HepG2 (cell line): ENCODE results near the gene CDC37. TPM values are rescaled to one million over a fixed set of nuclear protein-coding genes. Genes with fewer than 3 reads are reported as not detected.

Experiments
- ATAC-seq: fragments of 200-7000 bp; cut with Tn5 transposase; 3 replicates; pipeline ENCODE4 v1.9.1; 2020; ENCODE audit warnings: mild to moderate bottlenecking, moderate library complexity
- BruUV-seq: library from RNA; stranded (reverse); fragments of 400-500 nt; replicated peaks from 2 replicates; lab custom pipeline; 2021; lab: Mats Ljungman, UMichigan
- CTCF ChIA-PET: fragments of 300-600 bp; formaldehyde crosslinking; extraction: SDS; loops from one replicate; lab custom pipeline; 2021; ENCODE audit warnings: low total read pairs, inconsistent platforms, low intra/inter-chr PET ratio; lab: Yijun Ruan, JAX
- POLR2A ChIA-PET: fragments of 350-600 bp; sonication (Branson Sonifier 250); formaldehyde crosslinking; loops from one replicate; lab custom pipeline; 2020; ENCODE audit warnings: antibody characterized with exemption, inconsistent platforms; lab: Yijun Ruan, JAX
- DNase-seq: peaks from one replicate; pipeline ENCODE4 v3.0.0-alpha.2; 2015; ENCODE audit warnings: low spot score
- FAIRE-seq: peaks from 3 replicates; lab custom pipeline; 2011; peaks lifted over from hg19 to GRCh38; lab: Jason Lieb, UNC
- H2AFZ ChIP-seq: one replicate; pipeline ENCODE4 v1.6.1; 2011; ENCODE audit warnings: low read length, inconsistent platforms
- H3K27ac ChIP-seq: fragments of 300-600 bp; 3 replicates; pipeline ENCODE4 v1.8.0; 2011; ENCODE audit warnings: mixed run types, mild to moderate bottlenecking, mixed read lengths, low read length, inconsistent platforms; ENCODE audit not compliant: insufficient read depth; ENCODE audit errors: extremely low read length
- H3K27me3 ChIP-seq, 2 experiments: fragments of 200-600 bp in 1 of 2; 2 replicates in 1 of 2; 3 replicates in 1 of 2; pipeline versions ENCODE4 v1.6.0 to v1.8.0; 2011; ENCODE audit warnings: low read length in 2 of 2, mild to moderate bottlenecking in 2 of 2, moderate library complexity in 2 of 2, inconsistent platforms in 1 of 2; ENCODE audit not compliant: insufficient read depth in 2 of 2, control insufficient read depth in 1 of 2
- H3K36me3 ChIP-seq, 2 experiments: fragments of 200-600 bp in 1 of 2; replicated peaks in 1 of 2; 2 replicates in 1 of 2; 3 replicates in 1 of 2; pipeline versions ENCODE4 v1.5.1 to v1.8.0; 2011; ENCODE audit warnings: low read length in 2 of 2, inconsistent platforms in 1 of 2; ENCODE audit not compliant: insufficient read depth in 2 of 2, control insufficient read depth in 1 of 2
- H3K4me1 ChIP-seq: 2 replicates; pipeline ENCODE4 v1.5.1; 2012; ENCODE audit warnings: low read length, inconsistent platforms; ENCODE audit not compliant: insufficient read depth
- H3K4me2 ChIP-seq: 2 replicates; pipeline ENCODE4 v1.6.0; 2011; ENCODE audit warnings: low read depth, low read length, inconsistent platforms
- H3K4me3 ChIP-seq, 3 experiments: fragments of 200-600 bp in 1 of 3; sonication (generic), shearing (Covaris generic) in 1 of 3; replicated peaks in 1 of 3; 2 replicates each; pipeline ENCODE4 v1.5.1; 2011 to 2016; ENCODE audit warnings: low read length in 3 of 3, inconsistent platforms in 2 of 3, low read depth in 2 of 3, mild to moderate bottlenecking in 2 of 3, control low read depth in 1 of 3, mixed read lengths in 1 of 3; ENCODE audit not compliant: insufficient read depth in 1 of 3
- H3K79me2 ChIP-seq: one replicate; pipeline ENCODE4 v1.6.1; 2011; ENCODE audit warnings: low read length, inconsistent platforms; ENCODE audit not compliant: insufficient read depth
- H3K9ac ChIP-seq: 2 replicates; pipeline ENCODE4 v1.6.0; 2011; ENCODE audit warnings: mild to moderate bottlenecking, low read depth, low read length, inconsistent platforms; ENCODE audit not compliant: insufficient read depth
- H3K9me3 ChIP-seq: 2 replicates; pipeline ENCODE4 v1.5.1; 2012; ENCODE audit warnings: mild to moderate bottlenecking, low read length
- H4K20me1 ChIP-seq: 2 replicates; pipeline ENCODE4 v1.6.0; 2011; ENCODE audit warnings: inconsistent platforms, mild to moderate bottlenecking, low read length, moderate library complexity; ENCODE audit not compliant: insufficient read depth
- AGO1 ChIP-seq: fragments of 200-400 bp; formaldehyde crosslinking; IDR thresholded peaks from 2 replicates; pipeline ENCODE4 v1.6.1; 2017; ENCODE audit warnings: mild to moderate bottlenecking, low read depth, low read length, moderate library complexity; ENCODE audit not compliant: poor library complexity, severe bottlenecking
- CTCF ChIP-seq: sonication (generic); formaldehyde crosslinking; IDR thresholded peaks from 2 replicates; pipeline ENCODE4 v1.5.0; 2020; ENCODE audit warnings: mild to moderate bottlenecking, missing genetic modification reagents, moderate library complexity
- FOXA3 ChIP-seq: IDR thresholded peaks from 2 replicates; pipeline ENCODE4 v1.6.1; 2016; ENCODE audit warnings: missing genetic modification reagents, missing compliant biosample characterization
- GABPB1 ChIP-seq: IDR thresholded peaks from 2 replicates; pipeline ENCODE4 v1.6.1; 2016; ENCODE audit warnings: mild to moderate bottlenecking, missing genetic modification reagents, moderate library complexity, missing compliant biosample characterization
- IRF1 ChIP-seq: sonication (generic); formaldehyde crosslinking; IDR thresholded peaks from 2 replicates; pipeline ENCODE4 v1.4.0; 2020; ENCODE audit warnings: low read depth, mild to moderate bottlenecking, missing genetic modification reagents
- JARID2 ChIP-seq: sonication (generic); formaldehyde crosslinking; IDR thresholded peaks from 2 replicates; pipeline ENCODE4 v1.8.1; 2023; ENCODE audit warnings: missing genetic modification reagents, inconsistent platforms; ENCODE audit not compliant: insufficient replicate concordance
- LRRFIP1 ChIP-seq: sonication (generic); formaldehyde crosslinking; conservative IDR thresholded peaks from 2 replicates; pipeline ENCODE4 v1.4.0; 2020; ENCODE audit warnings: missing genetic modification reagents
- NCOR1 ChIP-seq: fragments of 200-600 bp; sonication (generic); IDR thresholded peaks from 2 replicates; pipeline ENCODE4 v1.7.0; 2017; ENCODE audit warnings: antibody characterized with exemption, low read length, borderline replicate concordance
- PAF1 ChIP-seq: IDR thresholded peaks from 2 replicates; pipeline ENCODE4 v1.6.1; 2016; ENCODE audit warnings: missing genetic modification reagents, missing compliant biosample characterization
- PCBP2 ChIP-seq: fragments of 200-400 bp; formaldehyde crosslinking; optimal IDR thresholded peaks from 2 replicates; pipeline ENCODE3; 2018; ENCODE audit warnings: low read length, low read depth; ENCODE audit not compliant: poor library complexity, severe bottlenecking
- RXRA ChIP-seq: sonication (generic); formaldehyde crosslinking; IDR thresholded peaks from 2 replicates; pipeline ENCODE4 v1.5.1; 2020; ENCODE audit warnings: missing genetic modification reagents
- SCMH1 ChIP-seq: sonication (generic); formaldehyde crosslinking; IDR thresholded peaks from 2 replicates; pipeline ENCODE4 v1.9.0; 2021; ENCODE audit warnings: missing genetic modification reagents, mild to moderate bottlenecking, borderline replicate concordance
- YEATS2 ChIP-seq: sonication (generic); formaldehyde crosslinking; IDR thresholded peaks from 2 replicates; pipeline ENCODE4 v1.4.0; 2020; ENCODE audit warnings: missing genetic modification reagents, borderline replicate concordance
- ZMAT5 ChIP-seq: sonication (generic); formaldehyde crosslinking; IDR thresholded peaks from 2 replicates; pipeline ENCODE4 v1.5.0; 2020; ENCODE audit warnings: mild to moderate bottlenecking, low read depth, missing genetic modification reagents, borderline replicate concordance
- ZNF17 ChIP-seq: sonication (generic); formaldehyde crosslinking; IDR thresholded peaks from 2 replicates; pipeline ENCODE4 v1.5.0; 2020; ENCODE audit warnings: mild to moderate bottlenecking, missing genetic modification reagents
- ZNF256 ChIP-seq: sonication (generic); formaldehyde crosslinking; conservative IDR thresholded peaks from 2 replicates; pipeline ENCODE4 v1.4.0; 2020; ENCODE audit warnings: missing genetic modification reagents
- ZNF292 ChIP-seq: sonication (generic); formaldehyde crosslinking; IDR thresholded peaks from 2 replicates; pipeline ENCODE4 v1.8.1; 2022; ENCODE audit warnings: mild to moderate bottlenecking, low read depth, missing genetic modification reagents, borderline replicate concordance
- ZNF674 ChIP-seq: sonication (generic); formaldehyde crosslinking; IDR thresholded peaks from 2 replicates; pipeline ENCODE4 v1.5.0; 2020; ENCODE audit warnings: low read depth, mild to moderate bottlenecking, missing genetic modification reagents
- ZNF766 ChIP-seq: sonication (generic); formaldehyde crosslinking; IDR thresholded peaks from 2 replicates; pipeline ENCODE4 v1.5.0; 2020; ENCODE audit warnings: missing genetic modification reagents, borderline replicate concordance
- WGBS: methylation state at CpG from one replicate; pipeline ENCODE4 v1.1.6; 2017; ENCODE audit warnings: low lambda C conversion rate; 5-methylcytosine and 5-hydroxymethylcytosine counted together
- in situ Hi-C: cut with HindIII; loops from 2 replicates; pipeline ENCODE4 v1.10.0; 2017; ENCODE audit warnings: low pct_unique_long_range_greater_than_20kb; ENCODE audit not compliant: extremely low pct_ligation_motif_present
- intact Hi-C: fragments of 100-400 bp; cut with micrococcal nuclease; formaldehyde crosslinking; loops from one replicate; pipeline ENCODE4 v1.10.0; 2022; ENCODE audit not compliant: unreplicated experiment
- polyA plus RNA-seq, 8 experiments: library from polyadenylated mRNA; depleted of rRNA in 3 of 8; stranded (reverse) in 7 of 8; unstranded in 1 of 8; fragments of >200 nt; fragmentation: Illumina TruSeq in 4 of 8; extraction: Trizol in 4 of 8; gene quantifications; 2 replicates each; pipeline versions ENCODE4 v1.2.1 to v1.2.3, GENCODE V29; 2011 to 2016; ENCODE audit warnings: low read depth in 4 of 8, missing spikeins in 1 of 8, mixed read lengths in 1 of 8; ENCODE audit not compliant: insufficient read depth in 1 of 8
- total RNA-seq, 5 experiments: library from RNA; depleted of rRNA; stranded (reverse); fragments of >200 nt; fragmentation: Illumina TruSeq; extraction: Trizol; gene quantifications; 2 replicates each; pipeline ENCODE4 v1.2.3, GENCODE V29; 2016; ENCODE audit warnings: low read depth in 1 of 5

CDC37 gene
- total and polyA plus RNA-seq, 2 of the 13 experiments (the other 11 are each of a cell fraction or from before 2014, with no cell fraction given), result 158 to 177 TPM

GRCh38 chr19:10420444-10421239, 17.3 kb upstream of the CDC37 start, which contains the start of gene PDE4A:
Gene PDE4A (plus strand): TSS chr19:10420538. CDS start chr19:10420765, 227 bp downstream.
- H3K4me1 ChIP-seq, result peaks cover 54% of the 10 kb centered on the region
- ATAC-seq (no peak), DNase-seq (no peak), FAIRE-seq (no peak)
- H2AFZ ChIP-seq, result no peak within 1 kb of the TSS
- H3K27me3 ChIP-seq, result peaks cover 18 to 63% of the 10 kb centered on the region in 2 experiments
- no peak within 1 kb of the TSS for H3K27ac ChIP-seq
- H3K36me3 ChIP-seq, result no peaks in the 10 kb centered on the region
- H3K4me3 ChIP-seq, result peak within 1 kb of the TSS in 1 of 3 experiments; percentile 26; a peak in 2 of 6 replicates
- in situ Hi-C loops, result no loop called here
- no TSS peak for BruUV-seq
- intact Hi-C loops, result no loop called here
- WGBS, result no CpG with 5 or more reads among the region's 104 CpGs
- no peaks in the 10 kb centered on the region for H3K9me3 ChIP-seq
- CTCF ChIA-PET, result no interaction called here
- no peak within 1 kb of the TSS for H3K9ac ChIP-seq
- H3K79me2 ChIP-seq, result no peaks in the 10 kb centered on the region
- H3K4me2 ChIP-seq, result peak within 1 kb of the TSS; percentile 40
- no peaks in the 10 kb centered on the region; the same call in 1 of the 2 replicates for H4K20me1 ChIP-seq
- POLR2A ChIA-PET, result no interaction called here
- TF ChIP-seq FOXA3 (CRISPR knock-in tag) (no peak), RXRA (CRISPR knock-in tag) (no peak), JARID2 (CRISPR knock-in tag) (no peak), ZNF292 (CRISPR knock-in tag) (no peak), ZNF766 (CRISPR knock-in tag) (no peak), ZNF17 (CRISPR knock-in tag) (no peak), YEATS2 (CRISPR knock-in tag) (no peak), ZMAT5 (CRISPR knock-in tag) (no peak), NCOR1 (no peak), ZNF674 (CRISPR knock-in tag) (no peak), GABPB1 (CRISPR knock-in tag) (no peak), IRF1 (no peak), PAF1 (no peak), SCMH1 (CRISPR knock-in tag) (no peak), AGO1 (no peak), LRRFIP1 (CRISPR knock-in tag) (no peak), ZNF256 (CRISPR knock-in tag) (no peak), PCBP2 (no peak), CTCF (peak; percentile 40; the same call in 1 of the 2 replicates)
